ENCODE results near the gene NDUFV3. TPM values are rescaled to one million over a fixed set of nuclear protein-coding genes. Genes with fewer than 3 reads are reported as not detected.

Gene NDUFV3
- total and polyA plus RNA-seq, 8 donors = 36.6 to 50.3 (median 42.9) TPM

GRCh38 chr21:42864286-42864685 is 28.8 kb upstream of the NDUFV3 start:
- H3K4me1 ChIP-seq = no peaks in the 10 kb centered on the region

DNA sequence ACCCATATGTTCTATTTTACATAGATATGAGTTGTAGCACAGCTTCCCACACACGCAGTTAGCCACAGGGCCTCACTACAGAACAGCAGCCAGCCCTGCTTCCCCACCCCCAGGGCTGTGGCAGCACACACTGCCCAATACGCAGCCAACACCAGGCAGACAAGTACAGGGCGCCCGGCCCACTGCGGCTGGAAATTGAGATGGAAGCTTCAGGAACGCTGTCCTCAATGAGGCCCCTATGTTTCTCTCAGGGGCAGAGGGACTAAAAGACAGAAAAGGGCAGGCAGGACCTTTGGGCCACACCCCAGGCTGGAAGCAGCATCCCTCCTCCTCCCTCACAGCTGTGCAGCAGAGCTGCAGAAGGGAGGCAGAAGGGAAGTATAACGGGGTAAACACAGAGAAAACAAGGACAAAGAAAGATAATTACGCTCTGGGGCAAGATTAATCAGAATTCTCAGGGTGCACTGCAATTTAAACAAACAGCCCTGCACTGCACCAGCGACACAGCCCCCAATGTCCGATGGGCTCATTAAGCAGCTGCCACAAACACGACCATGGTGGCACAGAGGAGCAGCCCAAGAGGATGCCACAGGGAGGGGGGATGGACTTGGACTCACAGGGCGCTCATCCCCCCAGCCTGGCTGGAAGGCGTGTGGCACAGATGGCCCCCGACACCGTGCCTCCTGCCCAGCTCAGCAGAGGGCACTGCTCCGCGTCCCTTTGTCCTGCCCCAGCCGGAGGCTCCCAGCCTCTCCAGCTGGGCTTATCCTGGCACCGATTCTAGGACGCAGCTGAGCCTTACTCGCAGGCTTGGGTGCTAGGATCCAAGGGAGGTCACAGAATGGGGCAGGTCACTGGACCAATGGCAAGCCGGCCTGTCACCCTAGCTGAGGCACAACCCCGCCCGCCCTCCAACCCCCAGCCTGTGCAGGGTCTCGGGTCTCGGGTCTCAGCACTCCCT is 28.0 kb upstream of the NDUFV3 start:
- Histone ChIP-seq H3K36me3 (peaks cover 0 to 93% of the 10 kb centered on the region in 2 donors), H3K27ac (no peak overlapping the region), H3K4me1 (no peaks in the 10 kb centered on the region), H3K9me3 (no peaks in the 10 kb centered on the region), H3K27me3 (no peaks in the 10 kb centered on the region), H3K4me3 (no peak overlapping the region)
- TF ChIP-seq CTCF (IDR thresholded peaks at IDR 0.05) = no peak
- DNase-seq (peak in 2 of 4 donors; percentile 51 to 79), ATAC-seq (peak; percentile 71)
- intact Hi-C loops (cut with DNase I) = no loop called here

More at GRCh38 chr21:42864286-42864685, 28.8 kb upstream of the NDUFV3 start:
- ATAC-seq (no peak), DNase-seq (no peak)
- Histone ChIP-seq H3K27me3 (no peaks in the 10 kb centered on the region), H3K27ac (no peak overlapping the region), H3K9me3 (no peaks in the 10 kb centered on the region), H3K36me3 (peaks cover 0 to 93% of the 10 kb centered on the region in 2 donors), H3K4me3 (no peak overlapping the region)
- intact Hi-C loops (cut with DNase I) = no loop called here
- TF ChIP-seq CTCF (IDR thresholded peaks at IDR 0.05) = no peak

DNA sequence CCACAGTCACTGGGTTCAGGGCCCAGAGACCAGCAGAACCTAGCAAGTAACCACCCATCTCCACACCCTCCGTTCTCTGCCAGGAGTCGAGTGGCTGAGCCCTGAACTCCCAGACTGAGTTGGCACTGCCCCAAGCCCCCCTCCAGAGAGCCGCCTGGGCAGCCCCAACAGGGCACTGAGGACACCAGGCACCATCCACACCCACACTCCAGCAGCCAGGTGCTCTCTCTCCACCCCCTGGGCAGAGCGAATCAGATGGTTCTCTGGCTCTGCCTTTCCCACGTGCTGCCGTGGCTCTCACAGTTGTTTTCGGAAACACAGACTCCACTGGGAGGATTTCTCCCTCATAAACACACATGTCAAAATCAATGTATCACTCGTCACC is 27.3 kb upstream of the NDUFV3 start:
- H3K27ac ChIP-seq = peak overlapping the region in 1 of 2 donors; percentile 19
- intact Hi-C loops (cut with DNase I) = no loop called here
- no peaks in the 10 kb centered on the region for H3K9me3 ChIP-seq
- H3K27me3 ChIP-seq = no peaks in the 10 kb centered on the region
- H3K4me1 ChIP-seq = no peaks in the 10 kb centered on the region
- no peak overlapping the region for H3K4me3 ChIP-seq
- H3K36me3 ChIP-seq = peaks cover 0 to 93% of the 10 kb centered on the region in 2 donors
- ATAC-seq (peak; percentile 96), DNase-seq (peak in 2 of 4 donors; percentile 84 to 88)
- no peak for TF ChIP-seq CTCF (IDR thresholded peaks at IDR 0.05)

GRCh38 chr21:42868196-42868595 is 24.9 kb upstream of the NDUFV3 start:
- ATAC-seq = no peak
- intact Hi-C loops (cut with DNase I) = no loop called here

More at GRCh38 chr21:42868196-42868595, 24.9 kb upstream of the NDUFV3 start:
- Histone ChIP-seq H3K27ac (no peak overlapping the region), H3K36me3 (peaks cover 0 to 95% of the 10 kb centered on the region in 2 donors), H3K9me3 (no peaks in the 10 kb centered on the region), H3K27me3 (no peaks in the 10 kb centered on the region), H3K4me3 (no peak overlapping the region), H3K4me1 (no peaks in the 10 kb centered on the region)
- no peak for DNase-seq
- TF ChIP-seq CTCF (IDR thresholded peaks at IDR 0.05) = no peak

All from left lung (tissue), 10 donors.